B cell (primary cell): ENCODE measurements around the gene RSPH10B2. TPM values are rescaled to one million over a fixed set of nuclear protein-coding genes. Genes with fewer than 3 reads are reported as not detected.
"Not testable (repeated sequence)": the region's sequence is repeated elsewhere in the genome, so short reads cannot be mapped to it uniquely, and the experiment has no call there.

Source experiments
- ATAC-seq: fragments of 200-7000 bp; cut with Tn5 transposase; one replicate; pipeline ENCODE4 v1.10.0; 2021; ENCODE audit warnings: low read depth, mild to moderate bottlenecking, moderate number of reproducible peaks, moderate library complexity
- CTCF ChIA-PET: fragments of 350-600 bp; sonication (Branson Sonifier 250); formaldehyde crosslinking; loops from one replicate; lab custom pipeline; 2021; ENCODE audit warnings: antibody characterized with exemption, inconsistent platforms; lab: Charles Lee
- POLR2A ChIA-PET: fragments of 350-600 bp; sonication (Branson Sonifier 250); formaldehyde crosslinking; loops from one replicate; lab custom pipeline; 2021; ENCODE audit warnings: antibody characterized with exemption; lab: Charles Lee
- DNase-seq: peaks from one replicate; pipeline ENCODE4 v3.0.0; 2013
- H2AFZ ChIP-seq: 2 replicates; pipeline ENCODE4 v1.6.1; 2012; ENCODE audit warnings: mild to moderate bottlenecking, low read depth, low read length; ENCODE audit not compliant: insufficient read depth, poor library complexity, severe bottlenecking
- H3K27ac ChIP-seq, 2 donors: 1 replicate in 1 of 2; 2 replicates in 1 of 2; pipeline ENCODE4 v1.5.1; 2012 to 2013; ENCODE audit warnings: low read length in 2 of 2, mild to moderate bottlenecking in 2 of 2, moderate library complexity in 1 of 2
- H3K27me3 ChIP-seq, 4 experiments: fragments of 200-600 bp in 1 of 4; sonication (generic) in 1 of 4; replicated peaks in 1 of 4; 1 replicate in 2 of 4; 2 replicates in 2 of 4; pipeline versions ENCODE4 v1.6.1 to v1.7.0; 2013 to 2016; ENCODE audit warnings: low read length in 3 of 4, mild to moderate bottlenecking in 2 of 4, mixed read lengths in 1 of 4, moderate library complexity in 1 of 4; ENCODE audit not compliant: insufficient read depth in 4 of 4, control insufficient read depth in 3 of 4; ENCODE audit errors: control extremely low read depth in 1 of 4
- H3K36me3 ChIP-seq, 2 experiments: replicated peaks in 1 of 2; 1 replicate in 1 of 2; 2 replicates in 1 of 2; pipeline versions ENCODE4 v1.6.1 to v1.7.1; 2013; ENCODE audit warnings: low read length in 1 of 2; ENCODE audit not compliant: insufficient read depth in 2 of 2, control insufficient read depth in 1 of 2; ENCODE audit errors: control extremely low read depth in 1 of 2, extremely low read depth in 1 of 2
- H3K4me1 ChIP-seq, 2 donors: fragments of 200-600 bp in 1 of 2; sonication (generic) in 1 of 2; 1 replicate in 1 of 2; 2 replicates in 1 of 2; pipeline versions ENCODE4 v1.5.1 to v1.6.1; 2013 to 2017; ENCODE audit warnings: low read length in 2 of 2; ENCODE audit not compliant: control insufficient read depth in 2 of 2, insufficient read depth in 2 of 2
- H3K4me2 ChIP-seq: replicated peaks from 2 replicates; pipeline ENCODE3; 2012; ENCODE audit warnings: mild to moderate bottlenecking, low read depth, low read length; ENCODE audit not compliant: poor library complexity, severe bottlenecking
- H3K4me3 ChIP-seq, 5 experiments: fragments of 200-600 bp in 1 of 5; sonication (generic) in 1 of 5; 1 replicate in 3 of 5; 2 replicates in 2 of 5; pipeline versions ENCODE4 v1.5.1 to v1.7.0; 2011 to 2016; ENCODE audit warnings: low read length in 4 of 5, mild to moderate bottlenecking in 4 of 5, low read depth in 2 of 5, control low read depth in 1 of 5, moderate library complexity in 1 of 5; ENCODE audit not compliant: insufficient read depth in 1 of 5; ENCODE audit errors: control extremely low read depth in 1 of 5, extremely low read depth in 1 of 5
- H3K79me2 ChIP-seq: fragments of 200-600 bp; sonication (generic); one replicate; pipeline ENCODE4 v1.6.0; 2016; ENCODE audit warnings: low read length; ENCODE audit not compliant: control insufficient read depth, insufficient read depth
- H3K9ac ChIP-seq: fragments of 200-600 bp; sonication (generic); 2 replicates; pipeline ENCODE4 v1.6.1; 2017; ENCODE audit warnings: mild to moderate bottlenecking, low read length, moderate library complexity
- H3K9me3 ChIP-seq, 3 donors: one replicate each; pipeline versions ENCODE4 v1.6.1 to v1.7.1; 2013; ENCODE audit warnings: low read length in 2 of 3; ENCODE audit not compliant: control insufficient read depth in 2 of 3, insufficient read depth in 1 of 3; ENCODE audit errors: control extremely low read depth in 1 of 3
- H4K20me1 ChIP-seq: 2 replicates; pipeline ENCODE4 v1.6.0; 2012; ENCODE audit warnings: mild to moderate bottlenecking, low read length; ENCODE audit not compliant: insufficient read depth, control insufficient read depth, poor library complexity, severe bottlenecking
- H3K27ac Mint-ChIP-seq: one replicate; pipeline ENCODE4 v1.8.0; 2021; ENCODE audit warnings: mixed read lengths
- H3K27me3 Mint-ChIP-seq: one replicate; pipeline ENCODE4 v1.8.0; 2021; ENCODE audit warnings: mixed read lengths
- H3K4me1 Mint-ChIP-seq: one replicate; pipeline ENCODE4 v1.8.0; 2021; ENCODE audit warnings: mixed read lengths
- H3K4me3 Mint-ChIP-seq: one replicate; pipeline ENCODE4 v1.8.0; 2021; ENCODE audit warnings: mixed read lengths
- H3K9me3 Mint-ChIP-seq: one replicate; pipeline ENCODE4 v1.8.0; 2022; ENCODE audit warnings: mixed read lengths; ENCODE audit not compliant: insufficient read depth
- CTCF ChIP-seq: fragments of 200-600 bp; IDR thresholded peaks from one replicate; pipeline ENCODE4 v1.8.0; 2022; ENCODE audit warnings: antibody characterized with exemption, mild to moderate bottlenecking
- EZH2 ChIP-seq: IDR thresholded peaks from 2 replicates; pipeline ENCODE4 v1.6.1; 2012; ENCODE audit warnings: borderline replicate concordance, low read depth, mild to moderate bottlenecking, moderate library complexity, low read length; ENCODE audit not compliant: insufficient read depth, poor library complexity, severe bottlenecking
- WGBS: methylation state at CpG from one replicate; pipeline ENCODE4 v1.1.5; 2013; ENCODE audit warnings: missing lambda C conversion rate; ENCODE audit not compliant: insufficient coverage; 5-methylcytosine and 5-hydroxymethylcytosine counted together
- intact Hi-C: fragments of 100-400 bp; cut with micrococcal nuclease; formaldehyde crosslinking; loops from one replicate; pipeline ENCODE4 v1.10.0; 2022
- polyA plus RNA-seq: library from polyadenylated mRNA; depleted of rRNA; stranded (reverse); fragments of >200 nt; gene quantifications from 2 replicates; pipeline ENCODE4 v1.2.3, GENCODE V29; 2012
- total RNA-seq, 2 donors: library from RNA; stranded (reverse); fragments of 120-200 nt in 1 of 2; gene quantifications; 1 replicate in 1 of 2; 2 replicates in 1 of 2; pipeline versions ENCODE4 v1.2.3 to v1.2.4, GENCODE V29; 2013 to 2022

RSPH10B2 gene
- total and polyA plus RNA-seq, 2 donors (not counting 1 experiment from before 2014, with no cell fraction given) = 1.4 TPM; not detected in 1

GRCh38 chr7:6725003-6725402, 28.9 kb upstream of the RSPH10B2 start:
- POLR2A ChIA-PET = interaction anchor here (0.6 kb wide), 1 partner anchor 21 kb away, joined by 6 read pairs; no protein-coding TSS in a partner anchor
- Mint-ChIP-seq H3K9me3 (no peaks in the 10 kb centered on the region), H3K27ac (peak overlapping the region; percentile 28), H3K4me3 (peak overlapping the region; percentile 48), H3K4me1 (peaks cover 29% of the 10 kb centered on the region), H3K27me3 (no peaks in the 10 kb centered on the region)
- Histone ChIP-seq H3K4me1 (peaks cover 20 to 26% of the 10 kb centered on the region in 2 donors), H2AFZ (no peak overlapping the region), H3K79me2 (peaks cover 8% of the 10 kb centered on the region), H3K36me3 (no peaks in the 10 kb centered on the region), H3K4me2 (peak overlapping the region; percentile 66), H4K20me1 (peaks cover 3% of the 10 kb centered on the region), H3K4me3 (peak overlapping the region in 1 of 5 experiments; percentile 2), H3K9ac (no peak overlapping the region), H3K27me3 (no peaks in the 10 kb centered on the region), H3K27ac (peak overlapping the region; percentile 22 to 73), H3K9me3 (no peaks in the 10 kb centered on the region)
- intact Hi-C loops = no loop called here
- peak; percentile 46 for ATAC-seq
- DNase-seq = peak; percentile 84
- CTCF ChIA-PET = no interaction called here
- TF ChIP-seq CTCF = no peak
- TF ChIP-seq EZH2 = no peak
- WGBS = 13% methylated on average over 9 of the region's 10 CpGs

- ChIA-PET CTCF (interaction anchor here (0.7 kb wide), 1 partner anchor 211 kb away, joined by 5 read pairs; no protein-coding TSS in a partner anchor), POLR2A (interaction anchor here (0.6 to 0.7 kb wide), 2 partner anchors 13 to 280 kb away, joined by 3 to 8 read pairs; no protein-coding TSS in a partner anchor)
- H3K9ac ChIP-seq, H3K9me3 Mint-ChIP-seq, H3K36me3 ChIP-seq, intact Hi-C loops, H2AFZ ChIP-seq, ATAC-seq, H3K27ac ChIP-seq, H3K9me3 ChIP-seq, H3K4me2 ChIP-seq, H3K4me3 Mint-ChIP-seq, H3K27me3 ChIP-seq, H3K27me3 Mint-ChIP-seq, DNase-seq, H3K4me3 ChIP-seq: not testable (repeated sequence)
- Mint-ChIP-seq H3K4me1 (peaks cover 40% of the 10 kb centered on the region), H3K27ac (peak overlapping the region; percentile 32)
- peaks cover 21% of the 10 kb centered on the region for H3K79me2 ChIP-seq
- 93% methylated on average over 4 of the region's 5 CpGs for WGBS
- H3K4me1 ChIP-seq = peaks cover 27 to 37% of the 10 kb centered on the region in 2 donors
- H4K20me1 ChIP-seq = peaks cover 12% of the 10 kb centered on the region
Measured at GRCh38 chr7:6726341-6726740, 27.6 kb upstream of the RSPH10B2 start.
